PC-9 (cell line): ENCODE results near the gene LAP3. TPM values are rescaled to one million over a fixed set of nuclear protein-coding genes. Genes with fewer than 3 reads are reported as not detected.

Source experiments
- BruUV-seq: library from RNA; stranded (reverse); fragments of 400-500 nt; replicated peaks from 2 replicates; lab custom pipeline; 2021; lab: Mats Ljungman, UMichigan
- CTCF ChIA-PET: fragments of 300-600 bp; sonication (Branson Sonifier 250); formaldehyde crosslinking; loops from one replicate; lab custom pipeline; 2022; ENCODE audit warnings: antibody characterized with exemption; lab: Charles Lee
- POLR2A ChIA-PET: fragments of 300-600 bp; sonication (Branson Sonifier 250); formaldehyde crosslinking; loops from one replicate; lab custom pipeline; 2022; ENCODE audit warnings: antibody characterized with exemption; ENCODE audit not compliant: unreplicated experiment; lab: Charles Lee
- DNase-seq, 2 experiments: peaks; one replicate each; pipeline versions ENCODE4 v3.0.0 to v3.0.0-alpha.2; 2015 to 2022; ENCODE audit warnings: mixed read lengths in 1 of 2
- H2AFZ ChIP-seq: fragments of 200-600 bp; sonication (generic); 2 replicates; pipeline ENCODE4 v1.8.1; 2017; ENCODE audit warnings: antibody characterized with exemption
- H3F3A ChIP-seq: fragments of 200-600 bp; sonication (generic); 2 replicates; pipeline ENCODE4 v1.8.1; 2017; ENCODE audit warnings: antibody characterized with exemption, mild to moderate bottlenecking, low read depth; ENCODE audit not compliant: insufficient read depth
- H3K27ac ChIP-seq: fragments of 200-600 bp; sonication (generic); 2 replicates; pipeline ENCODE4 v1.6.1; 2016; ENCODE audit warnings: mixed run types
- H3K27me3 ChIP-seq: fragments of 200-600 bp; sonication (generic); 2 replicates; pipeline ENCODE4 v1.6.1; 2016; ENCODE audit warnings: low read depth, mixed run types; ENCODE audit not compliant: insufficient read depth
- H3K36me3 ChIP-seq: fragments of 200-600 bp; sonication (generic); 2 replicates; pipeline ENCODE4 v1.6.1; 2016; ENCODE audit warnings: low read depth, mixed run types
- H3K4me1 ChIP-seq: fragments of 200-600 bp; sonication (generic); replicated peaks from 2 replicates; pipeline ENCODE4 v1.6.1; 2016; ENCODE audit warnings: mixed run types; ENCODE audit not compliant: insufficient read depth
- H3K4me2 ChIP-seq: fragments of 200-600 bp; sonication (generic); 2 replicates; pipeline ENCODE4 v1.6.1; 2017; ENCODE audit warnings: mixed run types
- H3K4me3 ChIP-seq: fragments of 200-600 bp; sonication (generic); 2 replicates; pipeline ENCODE4 v1.6.1; 2016; ENCODE audit warnings: mixed run types
- H3K79me2 ChIP-seq: fragments of 200-600 bp; sonication (generic); 2 replicates; pipeline ENCODE4 v1.6.1; 2017; ENCODE audit warnings: low read depth, mixed run types
- H3K9me2 ChIP-seq: fragments of 200-600 bp; sonication (generic); 2 replicates; pipeline ENCODE4 v1.8.1; 2017; ENCODE audit warnings: mild to moderate bottlenecking; ENCODE audit not compliant: insufficient read depth
- H3K9me3 ChIP-seq: fragments of 200-600 bp; sonication (generic); 2 replicates; pipeline ENCODE4 v1.8.1; 2016; ENCODE audit warnings: low read depth; ENCODE audit not compliant: insufficient read depth
- H4K20me1 ChIP-seq: fragments of 200-600 bp; sonication (generic); 2 replicates; pipeline ENCODE4 v1.8.1; 2017; ENCODE audit not compliant: insufficient read depth
- EZH2 ChIP-seq: fragments of 200-600 bp; sonication (generic); IDR thresholded peaks from 2 replicates; pipeline ENCODE4 v1.8.0; 2017; ENCODE audit warnings: antibody characterized with exemption, low read depth
- intact Hi-C: fragments of 100-400 bp; cut with micrococcal nuclease; formaldehyde crosslinking; loops from one replicate; pipeline ENCODE4 v1.10.0; 2022; ENCODE audit not compliant: unreplicated experiment
- total RNA-seq: library from RNA; stranded (reverse); gene quantifications from 2 replicates; pipeline ENCODE4 v1.2.3, GENCODE V29; 2021
- TF ChIP-seq, protein P1 (sequence below): fragments of 200-600 bp; sonication (generic); conservative IDR thresholded peaks from 2 replicates; pipeline ENCODE4 v1.6.1; 2017; ENCODE audit warnings: mixed run types, antibody characterized with exemption, mild to moderate bottlenecking, moderate library complexity

The LAP3 gene
- total RNA-seq, 1 experiment from 2014 or later, result 43.9 TPM

DNA sequence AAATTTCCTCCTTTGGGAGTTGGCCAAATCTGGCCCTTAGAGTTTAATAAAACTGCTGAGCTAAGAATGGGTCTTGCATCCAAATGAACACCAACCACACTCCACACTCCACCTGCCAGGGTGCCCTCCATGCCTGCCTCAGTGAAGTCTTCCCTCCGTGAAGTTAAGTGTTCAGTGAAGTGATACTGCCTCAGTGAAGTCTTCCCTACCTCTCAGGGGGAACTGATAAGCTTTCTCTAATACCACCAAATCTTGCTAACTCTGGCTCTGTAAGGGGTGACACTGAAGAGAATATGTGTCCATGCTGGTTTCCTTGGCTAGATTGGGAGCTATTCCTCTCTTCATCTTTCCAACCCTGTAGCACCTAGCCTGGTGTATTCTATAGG lies 65.4 kb downstream of the LAP3 start:
- BruUV-seq, result no TSS peak
- Histone ChIP-seq H3K4me3 (no peak overlapping the region), H3K9me2 (no peaks in the 10 kb centered on the region), H2AFZ (no peak overlapping the region), H3F3A (no peaks in the 10 kb centered on the region), H3K79me2 (no peaks in the 10 kb centered on the region), H4K20me1 (no peaks in the 10 kb centered on the region), H3K27me3 (no peaks in the 10 kb centered on the region), H3K27ac (no peak overlapping the region), H3K36me3 (no peaks in the 10 kb centered on the region), H3K4me1 (no peaks in the 10 kb centered on the region), H3K9me3 (no peaks in the 10 kb centered on the region), H3K4me2 (no peak overlapping the region)
- intact Hi-C loops, result no loop called here
- TF ChIP-seq, protein P1, sequence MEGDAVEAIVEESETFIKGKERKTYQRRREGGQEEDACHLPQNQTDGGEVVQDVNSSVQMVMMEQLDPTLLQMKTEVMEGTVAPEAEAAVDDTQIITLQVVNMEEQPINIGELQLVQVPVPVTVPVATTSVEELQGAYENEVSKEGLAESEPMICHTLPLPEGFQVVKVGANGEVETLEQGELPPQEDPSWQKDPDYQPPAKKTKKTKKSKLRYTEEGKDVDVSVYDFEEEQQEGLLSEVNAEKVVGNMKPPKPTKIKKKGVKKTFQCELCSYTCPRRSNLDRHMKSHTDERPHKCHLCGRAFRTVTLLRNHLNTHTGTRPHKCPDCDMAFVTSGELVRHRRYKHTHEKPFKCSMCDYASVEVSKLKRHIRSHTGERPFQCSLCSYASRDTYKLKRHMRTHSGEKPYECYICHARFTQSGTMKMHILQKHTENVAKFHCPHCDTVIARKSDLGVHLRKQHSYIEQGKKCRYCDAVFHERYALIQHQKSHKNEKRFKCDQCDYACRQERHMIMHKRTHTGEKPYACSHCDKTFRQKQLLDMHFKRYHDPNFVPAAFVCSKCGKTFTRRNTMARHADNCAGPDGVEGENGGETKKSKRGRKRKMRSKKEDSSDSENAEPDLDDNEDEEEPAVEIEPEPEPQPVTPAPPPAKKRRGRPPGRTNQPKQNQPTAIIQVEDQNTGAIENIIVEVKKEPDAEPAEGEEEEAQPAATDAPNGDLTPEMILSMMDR, result no peak
- no peak for TF ChIP-seq EZH2
- ChIA-PET POLR2A (no interaction called here), CTCF (no interaction called here)
- no peak for DNase-seq

DNA sequence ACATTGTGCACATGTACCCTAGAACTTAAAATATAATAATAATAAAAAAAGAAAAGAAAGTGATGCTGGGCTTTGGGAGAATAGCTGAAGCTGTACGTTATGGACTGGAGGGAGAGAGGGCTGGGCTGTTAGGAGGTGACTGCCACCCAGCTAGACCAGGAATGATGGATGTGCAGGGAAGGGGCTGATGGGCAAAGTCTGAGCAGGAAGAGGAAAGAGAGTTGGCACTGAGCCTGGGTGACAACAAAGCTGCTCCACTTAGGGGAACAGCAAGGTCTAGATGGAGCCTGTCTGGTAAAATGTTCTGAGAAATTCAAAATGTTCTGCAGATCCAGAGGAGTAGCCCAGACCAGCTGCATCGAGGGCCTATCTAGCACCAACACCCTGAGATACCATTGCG lies 69.7 kb downstream of the LAP3 start:
- intact Hi-C loops, result no loop called here
- no TSS peak for BruUV-seq
- Histone ChIP-seq H3K4me2 (no peak overlapping the region), H3K27me3 (no peaks in the 10 kb centered on the region), H3K79me2 (no peaks in the 10 kb centered on the region), H3K9me2 (no peaks in the 10 kb centered on the region), H2AFZ (no peak overlapping the region), H3K4me1 (no peaks in the 10 kb centered on the region), H3K4me3 (no peak overlapping the region), H3K36me3 (no peaks in the 10 kb centered on the region), H4K20me1 (no peaks in the 10 kb centered on the region), H3F3A (no peaks in the 10 kb centered on the region), H3K27ac (no peak overlapping the region), H3K9me3 (no peaks in the 10 kb centered on the region)
- ChIA-PET CTCF (no interaction called here), POLR2A (no interaction called here)
- TF ChIP-seq, protein P1, result no peak
- TF ChIP-seq EZH2, result no peak
- DNase-seq, result no peak

DNA sequence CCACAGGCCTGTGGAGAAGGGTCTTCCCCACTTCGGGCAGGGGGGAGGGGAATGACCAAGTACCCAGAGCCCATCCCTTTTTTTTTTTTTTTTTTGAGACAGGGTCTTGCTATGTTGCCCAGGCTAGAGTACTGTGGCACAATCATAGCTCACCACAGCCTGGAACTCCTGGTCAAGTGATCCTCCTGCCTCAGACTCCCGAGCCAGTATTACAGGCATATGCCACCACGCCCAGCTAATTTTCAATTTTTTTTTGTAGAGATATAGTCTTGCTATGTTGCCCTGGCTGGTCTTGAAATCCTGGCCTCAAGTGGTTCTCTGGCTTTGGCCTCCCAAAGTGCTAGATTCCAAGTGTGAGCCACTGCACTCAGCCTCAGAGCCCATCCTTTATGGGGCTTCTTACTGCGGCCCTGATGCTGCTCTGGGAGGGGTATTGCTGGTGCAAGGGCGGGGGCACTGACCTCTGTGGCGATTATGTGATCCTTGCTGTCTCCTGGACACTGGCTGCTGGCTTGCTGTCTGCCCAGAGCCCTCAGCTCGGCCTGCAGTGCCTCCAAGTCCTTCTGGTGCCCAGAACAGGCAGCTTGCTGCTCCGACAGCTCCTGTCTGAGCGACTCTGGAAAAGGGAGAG lies 70.3 kb downstream of the LAP3 start:
- Histone ChIP-seq H3K79me2 (no peaks in the 10 kb centered on the region), H3K4me3 (no peak overlapping the region), H3K9me3 (no peaks in the 10 kb centered on the region), H2AFZ (no peak overlapping the region), H3K4me1 (no peaks in the 10 kb centered on the region), H3K27ac (no peak overlapping the region), H3K4me2 (no peak overlapping the region), H3K27me3 (no peaks in the 10 kb centered on the region), H4K20me1 (no peaks in the 10 kb centered on the region), H3K9me2 (no peaks in the 10 kb centered on the region), H3K36me3 (no peaks in the 10 kb centered on the region), H3F3A (no peaks in the 10 kb centered on the region)
- POLR2A ChIA-PET, result no interaction called here
- CTCF ChIA-PET, result interaction anchor here (0.7 kb wide), 1 partner anchor 1044 kb away, joined by 17 read pairs; no protein-coding TSS in a partner anchor
- TF ChIP-seq, protein P1, result no peak
- TF ChIP-seq EZH2, result no peak
- intact Hi-C loops, result no loop called here
- no TSS peak for BruUV-seq
- DNase-seq, result no peak
